ENCODE results near the gene CMTM7. TPM values are rescaled to one million over a fixed set of nuclear protein-coding genes. Genes with fewer than 3 reads are reported as not detected.

CMTM7 gene
- total and polyA plus RNA-seq, 2 of the 8 experiments (the other 6 are each of a cell fraction or from before 2014, with no cell fraction given), result 33.3 to 65.8 TPM

GRCh38 chr3:32383136-32383711, 8.4 kb upstream of the CMTM7 start:
- Histone ChIP-seq H3K4me1 (replicated peaks in 1 of 4; ENCODE audit: control insufficient read depth in 3 of 4, insufficient read depth in 4 of 4, low read length in 3 of 4) (no peaks in the 10 kb centered on the region), H3K14ac (ENCODE audit: insufficient read length) (no peak overlapping the region), H3K23me2 (ENCODE audit: low read depth, low read length) (no peaks in the 10 kb centered on the region), H2BK120ac (replicated peaks; ENCODE audit: low read depth, low read length) (no peak overlapping the region), H3K18ac (ENCODE audit: extremely low read depth, low read length) (no peak overlapping the region), H4K8ac (ENCODE audit: extremely low read depth, insufficient read depth, low read length) (no peak overlapping the region), H4K91ac (replicated peaks; ENCODE audit: insufficient read length, low read length) (no peak overlapping the region), H3K56ac (replicated peaks; ENCODE audit: insufficient read length, low read depth, low read length) (no peak overlapping the region), H2AK5ac (ENCODE audit: low read depth, low read length) (no peak overlapping the region), H3K4me2 (ENCODE audit: insufficient read depth in 1 of 2, low read depth in 2 of 2, low read length in 2 of 2) (no peak overlapping the region), H2BK20ac (ENCODE audit: low read length) (no peak overlapping the region), H3K4ac (replicated peaks; ENCODE audit: insufficient read length, low read depth, low read length) (no peak overlapping the region), H2BK12ac (ENCODE audit: low read depth, low read length) (no peak overlapping the region), H4K5ac (ENCODE audit: insufficient read length, low read depth, low read length) (no peak overlapping the region), H3K79me1 (ENCODE audit: low read depth, low read length) (no peaks in the 10 kb centered on the region), H2AFZ (ENCODE audit: low read length) (no peak overlapping the region), H3K27ac (ENCODE audit: low read depth, low read length) (no peak overlapping the region), H4K20me1 (replicated peaks in 1 of 2; ENCODE audit: control insufficient read depth in 1 of 2, insufficient read depth in 2 of 2, low read length in 2 of 2) (no peaks in the 10 kb centered on the region), H3K23ac (ENCODE audit: insufficient read length) (no peak overlapping the region), H3K79me2 (ENCODE audit: control insufficient read depth in 1 of 2, insufficient read depth in 2 of 2, low read length in 2 of 2) (no peaks in the 10 kb centered on the region), H3K4me3 (ENCODE audit: extremely low read depth in 1 of 4, insufficient read depth in 2 of 4, low read depth in 3 of 4, low read length in 4 of 4) (no peak overlapping the region), H3K9ac (replicated peaks in 1 of 4; ENCODE audit: extremely low read depth in 1 of 4, low read depth in 3 of 4, low read length in 3 of 4) (no peak overlapping the region), H3K9me3 (ENCODE audit: insufficient read depth in 2 of 2, low read depth in 1 of 2, low read length in 1 of 2) (no peaks in the 10 kb centered on the region), H3K27me3 (replicated peaks in 1 of 4; ENCODE audit: control insufficient read depth in 3 of 4, extremely low read depth in 1 of 4, insufficient read depth in 3 of 4, low read length in 3 of 4) (no peaks in the 10 kb centered on the region), H2BK5ac (ENCODE audit: low read depth, low read length) (no peak overlapping the region), H2BK15ac (ENCODE audit: low read length) (no peak overlapping the region), H3K36me3 (ENCODE audit: control insufficient read depth in 2 of 4, insufficient read depth in 4 of 4, low read length in 3 of 4) (no peaks in the 10 kb centered on the region)
- ChIA-PET CTCF (ENCODE audit: partially characterized antibody) (interaction anchor here (0.6 to 2.8 kb wide), 6 partner anchors 9 to 206 kb away, joined by 3 to 20 read pairs (median 8); partner anchors contain the start of gene CMTM7), POLR2A (ENCODE audit: partially characterized antibody) (interaction anchor here (2.5 kb wide), 1 partner anchor 9 kb away, joined by 8 read pairs; the partner anchor contains the start of gene CMTM7)
- FAIRE-seq, result no peak
- no peak for DNase-seq (ENCODE audit: low read depth in 1 of 2, low spot score in 2 of 2)
- 82% methylated on average over 2 of the region's 2 CpGs; no CpG with 5 or more reads in 1 of the 2 experiments for WGBS, 2 experiments (ENCODE audit: extremely low coverage in 1 of 2, insufficient coverage in 1 of 2, insufficient read length in 1 of 2, insufficient replicate concordance in 2 of 2, low coverage in 1 of 2, low lambda C conversion rate in 2 of 2, missing lambda C conversion rate in 1 of 2)
- TF ChIP-seq SIRT6 (IDR thresholded peaks at IDR 0.05; ENCODE audit: low read length) (no peak), NANOG (IDR thresholded peaks at IDR 0.05; ENCODE audit: insufficient read depth, low read depth, low read length, poor library complexity, severe bottlenecking) (no peak), SP4 (IDR thresholded peaks at IDR 0.05; ENCODE audit: low read length) (no peak), MAX (IDR thresholded peaks at IDR 0.05) (no peak), YY1 (IDR thresholded peaks at IDR 0.05; ENCODE audit: low read depth, low read length) (no peak), RXRA (IDR thresholded peaks at IDR 0.05; ENCODE audit: insufficient read depth, low read depth, low read length) (no peak), RNF2 (IDR thresholded peaks at IDR 0.05; ENCODE audit: borderline replicate concordance, low read depth, low read length, missing control alignments, poor library complexity, severe bottlenecking) (no peak), SUZ12 (IDR thresholded peaks at IDR 0.05; ENCODE audit: low read length) (no peak), BCL11A (IDR thresholded peaks at IDR 0.05; ENCODE audit: low read depth in 2 of 2, low read length in 2 of 2) (no peak), KDM1A (IDR thresholded peaks at IDR 0.05; ENCODE audit: borderline replicate concordance, low read length) (no peak), SIN3A (conservative IDR thresholded peaks at IDR 0.05 in 1 of 2, IDR thresholded peaks at IDR 0.05 in 1 of 2; ENCODE audit: low read depth in 1 of 2, low read length in 2 of 2) (no peak), CHD1 (IDR thresholded peaks at IDR 0.05; ENCODE audit: low read depth, low read length) (no peak), TAF7 (optimal IDR thresholded peaks at IDR 0.05; ENCODE audit: borderline replicate concordance, low read depth, low read length) (no peak)
